GM23338 (cell line): ENCODE results near the gene PDGFRB. TPM values are rescaled to one million over a fixed set of nuclear protein-coding genes. Genes with fewer than 3 reads are reported as not detected.

Experiments
- ATAC-seq: fragments of 200-7000 bp; cut with Tn5 transposase; 3 replicates; pipeline ENCODE4 v1.9.1; 2020
- DNase-seq: peaks from one replicate; pipeline ENCODE4 v3.0.0-alpha.2; 2015; ENCODE audit warnings: low spot score
- H2AFZ ChIP-seq: fragments of 200-600 bp; sonication (generic); 2 replicates; pipeline ENCODE4 v1.8.0; 2016; ENCODE audit warnings: antibody characterized with exemption, mild to moderate bottlenecking, moderate library complexity
- H3F3A ChIP-seq: fragments of 200-600 bp; sonication (generic); replicated peaks from 2 replicates; pipeline ENCODE4 v1.8.0; 2017; ENCODE audit warnings: antibody characterized with exemption, mixed run types, low read depth
- H3K27ac ChIP-seq: fragments of 200-600 bp; sonication (generic); 2 replicates; pipeline ENCODE4 v1.6.1; 2016; ENCODE audit warnings: low read depth
- H3K27me3 ChIP-seq: fragments of 200-600 bp; sonication (generic); 2 replicates; pipeline ENCODE4 v1.8.0; 2016; ENCODE audit warnings: mild to moderate bottlenecking, mixed run types, moderate library complexity; ENCODE audit not compliant: insufficient read depth
- H3K36me3 ChIP-seq: fragments of 200-600 bp; sonication (generic); 2 replicates; pipeline ENCODE4 v1.8.0; 2016; ENCODE audit warnings: mild to moderate bottlenecking; ENCODE audit not compliant: insufficient read depth
- H3K4me1 ChIP-seq: fragments of 200-600 bp; sonication (generic); 2 replicates; pipeline ENCODE4 v1.8.0; 2016; ENCODE audit warnings: mild to moderate bottlenecking, moderate library complexity; ENCODE audit not compliant: insufficient read depth
- H3K4me2 ChIP-seq: fragments of 200-600 bp; sonication (generic); 2 replicates; pipeline ENCODE4 v1.7.1; 2017; ENCODE audit warnings: mixed run types
- H3K4me3 ChIP-seq: fragments of 200-600 bp; sonication (generic); 2 replicates; pipeline ENCODE4 v1.6.1; 2016; ENCODE audit warnings: mixed run types
- H3K79me2 ChIP-seq: fragments of 200-600 bp; sonication (generic); replicated peaks from 2 replicates; pipeline ENCODE4 v1.8.0; 2017; ENCODE audit warnings: mild to moderate bottlenecking; ENCODE audit not compliant: insufficient read depth
- H3K9me2 ChIP-seq: fragments of 200-600 bp; sonication (generic); 2 replicates; pipeline ENCODE4 v1.8.0; 2017; ENCODE audit not compliant: insufficient read depth
- H4K20me1 ChIP-seq: fragments of 200-600 bp; sonication (generic); replicated peaks from 2 replicates; pipeline ENCODE4 v1.8.0; 2017; ENCODE audit warnings: mild to moderate bottlenecking; ENCODE audit not compliant: insufficient read depth
- H3K27ac Mint-ChIP-seq: 2 replicates; pipeline ENCODE4 v1.8.0; 2020; ENCODE audit warnings: inconsistent platforms, mild to moderate bottlenecking, moderate library complexity, mixed read lengths
- H3K27me3 Mint-ChIP-seq: 3 replicates; pipeline ENCODE4 v1.8.0; 2022; ENCODE audit warnings: low read depth, mild to moderate bottlenecking, moderate library complexity, mixed read lengths, inconsistent platforms; ENCODE audit not compliant: insufficient read depth, poor library complexity
- H3K36me3 Mint-ChIP-seq: 3 replicates; pipeline ENCODE4 v1.8.0; 2021; ENCODE audit warnings: low read depth, mild to moderate bottlenecking, inconsistent platforms, moderate library complexity, mixed read lengths
- H3K4me1 Mint-ChIP-seq: 3 replicates; pipeline ENCODE4 v1.8.0; 2020; ENCODE audit warnings: mild to moderate bottlenecking, inconsistent platforms, mixed read lengths
- H3K4me3 Mint-ChIP-seq: 3 replicates; pipeline ENCODE4 v1.8.0; 2021; ENCODE audit warnings: moderate library complexity, mild to moderate bottlenecking, inconsistent platforms, mixed read lengths
- H3K9me3 Mint-ChIP-seq: 3 replicates; pipeline ENCODE4 v1.8.0; 2020; ENCODE audit warnings: moderate library complexity, mild to moderate bottlenecking, inconsistent platforms, mixed read lengths
- CREB1 ChIP-seq: fragments of 250-450 bp; sonication (Bioruptor Pico); IDR thresholded peaks from 2 replicates; pipeline ENCODE4 v1.5.0; 2020; ENCODE audit warnings: low read depth, mild to moderate bottlenecking, moderate library complexity
- CTCF ChIP-seq, 2 experiments: fragments of 200-600 bp in 1 of 2; sonication (generic) in 1 of 2; conservative IDR thresholded peaks; 2 replicates each; pipeline versions ENCODE4 v1.5.1 to v1.6.1; 2016 to 2017; ENCODE audit warnings: antibody characterized with exemption in 2 of 2, low read depth in 2 of 2, mild to moderate bottlenecking in 2 of 2, moderate library complexity in 1 of 2
- EZH2 ChIP-seq: fragments of 200-600 bp; sonication (generic); IDR thresholded peaks from one replicate; pipeline ENCODE4 v1.8.0; 2017; ENCODE audit warnings: antibody characterized with exemption, mild to moderate bottlenecking, low read depth; ENCODE audit not compliant: unreplicated experiment
- EZH2phosphoT487 ChIP-seq: fragments of 200-600 bp; sonication (generic); IDR thresholded peaks from one replicate; pipeline ENCODE4 v1.8.1; 2018; ENCODE audit warnings: antibody characterized with exemption; ENCODE audit not compliant: unreplicated experiment
- JUNB ChIP-seq: IDR thresholded peaks from one replicate; pipeline ENCODE4 v1.6.1; 2016; ENCODE audit warnings: antibody characterized with exemption; ENCODE audit not compliant: unreplicated experiment
- NANOG ChIP-seq: IDR thresholded peaks from 2 replicates; pipeline ENCODE4 v1.6.1; 2016; ENCODE audit warnings: antibody characterized with exemption, borderline replicate concordance
- POLR2AphosphoS5 ChIP-seq: IDR thresholded peaks from 2 replicates; pipeline ENCODE4 v1.6.1; 2016; ENCODE audit warnings: antibody characterized with exemption, low read depth
- STAT1 ChIP-seq: IDR thresholded peaks from one replicate; pipeline ENCODE4 v1.6.1; 2016; ENCODE audit warnings: antibody characterized with exemption; ENCODE audit not compliant: unreplicated experiment
- ZNF114 ChIP-seq: fragments of 250-450 bp; sonication (Bioruptor Pico); IDR thresholded peaks from 2 replicates; pipeline ENCODE4 v1.5.0; 2020; ENCODE audit warnings: mild to moderate bottlenecking, moderate library complexity
- ZNF331 ChIP-seq: fragments of 250-450 bp; sonication (Bioruptor Pico); IDR thresholded peaks from 2 replicates; pipeline ENCODE4 v1.5.0; 2020; ENCODE audit warnings: low read depth, mild to moderate bottlenecking, moderate library complexity
- ZNF462 ChIP-seq: fragments of 250-450 bp; sonication (Bioruptor Pico); IDR thresholded peaks from 2 replicates; pipeline ENCODE4 v1.5.0; 2020; ENCODE audit warnings: mild to moderate bottlenecking, moderate library complexity
- polyA plus RNA-seq: library from polyadenylated mRNA; unstranded; fragments of >200 nt; fragmentation: Nextera tagmentation; extraction: Ambion mirVana; gene quantifications from 2 replicates; pipeline ENCODE4 v1.2.1, GENCODE V29; 2016
- total RNA-seq: library from RNA; depleted of rRNA; stranded (reverse); fragments of >200 nt; shearing (Covaris generic); gene quantifications from 2 replicates; pipeline ENCODE4 v1.2.3, GENCODE V29; 2014
- TF ChIP-seq, protein P1 (sequence below): IDR thresholded peaks from 2 replicates; pipeline ENCODE4 v1.6.1; 2016; ENCODE audit warnings: antibody characterized with exemption
- TF ChIP-seq, protein P2 (sequence below): IDR thresholded peaks from one replicate; pipeline ENCODE4 v1.6.1; 2018; ENCODE audit warnings: antibody characterized with exemption; ENCODE audit not compliant: unreplicated experiment

The PDGFRB gene
- total and polyA plus RNA-seq, 2 experiments from 2014 or later, result 4.5 to 11.3 TPM

DNA sequence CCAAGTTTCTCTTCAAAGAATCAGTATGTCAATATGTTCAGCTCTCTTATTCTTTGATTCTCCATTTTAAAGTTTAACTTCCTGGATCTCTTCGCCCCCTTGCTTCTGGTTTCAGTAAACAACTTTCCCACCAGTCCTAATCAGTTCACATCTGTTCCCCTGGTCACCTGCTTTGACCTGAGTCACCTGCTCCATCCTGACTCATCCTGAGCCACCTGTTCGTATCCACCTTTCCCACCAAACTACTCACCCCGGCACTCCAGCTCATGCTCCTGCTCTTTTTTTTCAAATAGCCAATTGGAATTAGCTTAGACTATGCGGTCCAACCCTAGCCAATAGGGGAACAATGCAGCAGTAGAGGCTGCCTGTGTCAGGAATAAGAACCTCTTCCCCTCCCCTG lies 45.7 kb downstream of the PDGFRB start:
- Histone ChIP-seq H3K4me3 (no peak overlapping the region), H3F3A (no peaks in the 10 kb centered on the region), H3K36me3 (no peaks in the 10 kb centered on the region), H3K27ac (no peak overlapping the region), H3K4me2 (no peak overlapping the region), H3K9me2 (no peaks in the 10 kb centered on the region), H2AFZ (no peak overlapping the region), H3K4me1 (no peaks in the 10 kb centered on the region), H3K27me3 (no peaks in the 10 kb centered on the region), H4K20me1 (no peaks in the 10 kb centered on the region), H3K79me2 (no peaks in the 10 kb centered on the region)
- Mint-ChIP-seq H3K4me3 (no peak overlapping the region), H3K36me3 (no peaks in the 10 kb centered on the region), H3K4me1 (peaks cover 4% of the 10 kb centered on the region; the same call in 2 of the 3 replicates), H3K9me3 (no peaks in the 10 kb centered on the region), H3K27me3 (peaks cover 4% of the 10 kb centered on the region), H3K27ac (no peak overlapping the region)
- ATAC-seq (no peak), DNase-seq (peak; percentile 32)
- TF ChIP-seq POLR2AphosphoS5, result no peak
- TF ChIP-seq JUNB, result no peak
- no peak for TF ChIP-seq STAT1
- TF ChIP-seq CREB1 (CRISPR knock-in tag), result no peak
- no peak for TF ChIP-seq ZNF462 (CRISPR knock-in tag)
- TF ChIP-seq EZH2phosphoT487, result no peak
- no peak for TF ChIP-seq ZNF114 (CRISPR knock-in tag)
- no peak for TF ChIP-seq EZH2
- TF ChIP-seq NANOG, result no peak
- TF ChIP-seq, protein P1, sequence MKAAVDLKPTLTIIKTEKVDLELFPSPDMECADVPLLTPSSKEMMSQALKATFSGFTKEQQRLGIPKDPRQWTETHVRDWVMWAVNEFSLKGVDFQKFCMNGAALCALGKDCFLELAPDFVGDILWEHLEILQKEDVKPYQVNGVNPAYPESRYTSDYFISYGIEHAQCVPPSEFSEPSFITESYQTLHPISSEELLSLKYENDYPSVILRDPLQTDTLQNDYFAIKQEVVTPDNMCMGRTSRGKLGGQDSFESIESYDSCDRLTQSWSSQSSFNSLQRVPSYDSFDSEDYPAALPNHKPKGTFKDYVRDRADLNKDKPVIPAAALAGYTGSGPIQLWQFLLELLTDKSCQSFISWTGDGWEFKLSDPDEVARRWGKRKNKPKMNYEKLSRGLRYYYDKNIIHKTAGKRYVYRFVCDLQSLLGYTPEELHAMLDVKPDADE, result no peak
- no peak for TF ChIP-seq ZNF331
- TF ChIP-seq CTCF (conservative IDR thresholded peaks at IDR 0.05; ENCODE audit: low read depth in 2 of 2), result no peak
- TF ChIP-seq, protein P2, sequence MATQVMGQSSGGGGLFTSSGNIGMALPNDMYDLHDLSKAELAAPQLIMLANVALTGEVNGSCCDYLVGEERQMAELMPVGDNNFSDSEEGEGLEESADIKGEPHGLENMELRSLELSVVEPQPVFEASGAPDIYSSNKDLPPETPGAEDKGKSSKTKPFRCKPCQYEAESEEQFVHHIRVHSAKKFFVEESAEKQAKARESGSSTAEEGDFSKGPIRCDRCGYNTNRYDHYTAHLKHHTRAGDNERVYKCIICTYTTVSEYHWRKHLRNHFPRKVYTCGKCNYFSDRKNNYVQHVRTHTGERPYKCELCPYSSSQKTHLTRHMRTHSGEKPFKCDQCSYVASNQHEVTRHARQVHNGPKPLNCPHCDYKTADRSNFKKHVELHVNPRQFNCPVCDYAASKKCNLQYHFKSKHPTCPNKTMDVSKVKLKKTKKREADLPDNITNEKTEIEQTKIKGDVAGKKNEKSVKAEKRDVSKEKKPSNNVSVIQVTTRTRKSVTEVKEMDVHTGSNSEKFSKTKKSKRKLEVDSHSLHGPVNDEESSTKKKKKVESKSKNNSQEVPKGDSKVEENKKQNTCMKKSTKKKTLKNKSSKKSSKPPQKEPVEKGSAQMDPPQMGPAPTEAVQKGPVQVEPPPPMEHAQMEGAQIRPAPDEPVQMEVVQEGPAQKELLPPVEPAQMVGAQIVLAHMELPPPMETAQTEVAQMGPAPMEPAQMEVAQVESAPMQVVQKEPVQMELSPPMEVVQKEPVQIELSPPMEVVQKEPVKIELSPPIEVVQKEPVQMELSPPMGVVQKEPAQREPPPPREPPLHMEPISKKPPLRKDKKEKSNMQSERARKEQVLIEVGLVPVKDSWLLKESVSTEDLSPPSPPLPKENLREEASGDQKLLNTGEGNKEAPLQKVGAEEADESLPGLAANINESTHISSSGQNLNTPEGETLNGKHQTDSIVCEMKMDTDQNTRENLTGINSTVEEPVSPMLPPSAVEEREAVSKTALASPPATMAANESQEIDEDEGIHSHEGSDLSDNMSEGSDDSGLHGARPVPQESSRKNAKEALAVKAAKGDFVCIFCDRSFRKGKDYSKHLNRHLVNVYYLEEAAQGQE, result no peak
